ENCODE measurements around the gene HADHA. TPM values are rescaled to one million over a fixed set of nuclear protein-coding genes. Genes with fewer than 3 reads are reported as not detected.
A peak's percentile ranks its signal among the peaks of the same experiment; 100 is the strongest.

The HADHA gene
- total and polyA plus RNA-seq, 2 donors (not counting 1 experiment from before 2014, with no cell fraction given) = 29.8 to 96.7 TPM

GRCh38 chr2:26243470-26244308 lies 743 bp downstream of the HADHA start:
- ChIA-PET POLR2A (interaction anchor here (0.6 to 2.0 kb wide), 3 partner anchors 102 to 992 kb away, joined by 3 to 9 read pairs (median 4); partner anchors contain the start of genes ADGRF3, RAB10 and SELENOI), CTCF (interaction anchor here (0.7 to 2.1 kb wide), 5 partner anchors 15 to 293 kb away, joined by 3 to 8 read pairs (median 4); no protein-coding TSS in a partner anchor)
- Histone ChIP-seq H3K4me1 (ENCODE audit: control insufficient read depth in 2 of 2, insufficient read depth in 2 of 2, low read length in 2 of 2) (peaks cover 32 to 43% of the 10 kb centered on the region in 2 donors), H3K4me2 (replicated peaks; ENCODE audit: low read depth, low read length, poor library complexity, severe bottlenecking) (peak overlapping the region; percentile 91), H4K20me1 (ENCODE audit: control insufficient read depth, insufficient read depth, low read length, poor library complexity, severe bottlenecking) (peaks cover 22% of the 10 kb centered on the region), H3K27me3 (replicated peaks in 1 of 4; ENCODE audit: control extremely low read depth in 1 of 4, control insufficient read depth in 3 of 4, insufficient read depth in 4 of 4, low read length in 3 of 4) (no peaks in the 10 kb centered on the region), H3K36me3 (replicated peaks in 1 of 2; ENCODE audit: control extremely low read depth in 1 of 2, control insufficient read depth in 1 of 2, extremely low read depth in 1 of 2, insufficient read depth in 2 of 2, low read length in 1 of 2) (no peaks in the 10 kb centered on the region), H3K79me2 (ENCODE audit: control insufficient read depth, insufficient read depth, low read length) (peaks cover 93% of the 10 kb centered on the region), H3K9ac (ENCODE audit: low read length) (peak overlapping the region; percentile 98), H3K9me3 (ENCODE audit: control extremely low read depth in 1 of 3, control insufficient read depth in 2 of 3, insufficient read depth in 1 of 3, low read length in 2 of 3) (no peaks in the 10 kb centered on the region), H3K27ac (ENCODE audit: low read length in 2 of 2) (peak overlapping the region; percentile 93 to 99), H2AFZ (ENCODE audit: insufficient read depth, low read depth, low read length, poor library complexity, severe bottlenecking) (peak overlapping the region; percentile 100), H3K4me3 (ENCODE audit: control extremely low read depth in 1 of 5, extremely low read depth in 1 of 5, insufficient read depth in 1 of 5, low read depth in 2 of 5, low read length in 4 of 5) (peak overlapping the region; percentile 68 to 100 (median 92))
- no peak for ATAC-seq (ENCODE audit: low read depth)
- intact Hi-C loops (cut with micrococcal nuclease) = loop anchor here (1.0 to 2.0 kb wide), 5 partner anchors 56 to 261 kb away; partner anchors contain the start of genes KIF3C and RAB10
- H3K9me3 Mint-ChIP-seq (ENCODE audit: insufficient read depth) = no peaks in the 10 kb centered on the region
- peak overlapping the region; percentile 100 for H3K27ac Mint-ChIP-seq
- DNase-seq = no peak
- 0% methylated on average over 13 of the region's 22 CpGs for WGBS (ENCODE audit: insufficient coverage)
- H3K4me3 Mint-ChIP-seq = peak overlapping the region; percentile 100
- no peak for TF ChIP-seq EZH2 (IDR thresholded peaks at IDR 0.05; ENCODE audit: borderline replicate concordance, insufficient read depth, low read depth, low read length, poor library complexity, severe bottlenecking)
- no peak for TF ChIP-seq CTCF (IDR thresholded peaks at IDR 0.05)
- H3K4me1 Mint-ChIP-seq = peaks cover 59% of the 10 kb centered on the region
- H3K27me3 Mint-ChIP-seq = no peaks in the 10 kb centered on the region
